ENCODE measurements around the gene SPATA31D1. TPM values are rescaled to one million over a fixed set of nuclear protein-coding genes. Genes with fewer than 3 reads are reported as not detected.

Gene SPATA31D1
- total RNA-seq, 1 experiment from 2014 or later: not detected

GRCh38 chr9:81971727-81972126, 16.8 kb upstream of the SPATA31D1 start:
- H3K27me3 ChIP-seq (ENCODE audit: low read length): no peaks in the 10 kb centered on the region
- no peak overlapping the region for H3K4me2 ChIP-seq (ENCODE audit: low read depth, low read length, poor library complexity, severe bottlenecking)
- H3K9me2 ChIP-seq (replicated peaks; ENCODE audit: insufficient read depth, low read length): no peaks in the 10 kb centered on the region
- no peak overlapping the region for H2AFZ ChIP-seq (ENCODE audit: low read length)
- no peaks in the 10 kb centered on the region for H3K36me3 ChIP-seq (ENCODE audit: insufficient read depth, low read length)
- H3K9ac ChIP-seq (ENCODE audit: low read length): no peak overlapping the region
- H3K79me2 ChIP-seq (ENCODE audit: low read length): no peaks in the 10 kb centered on the region
- no peak overlapping the region for H3K27ac ChIP-seq (ENCODE audit: low read length)
- DNase-seq: no peak
- H3K9me3 ChIP-seq (ENCODE audit: low read length): peaks cover 36% of the 10 kb centered on the region
- H3K4me1 ChIP-seq (ENCODE audit: low read length): no peaks in the 10 kb centered on the region
- H4K20me1 ChIP-seq (ENCODE audit: insufficient read depth, low read depth, low read length): no peaks in the 10 kb centered on the region
- H3K4me3 ChIP-seq (ENCODE audit: low read length): no peak overlapping the region

GRCh38 chr9:81974764-81975163, 13.8 kb upstream of the SPATA31D1 start:
- Histone ChIP-seq H2AFZ (ENCODE audit: low read length) (no peak overlapping the region), H3K79me2 (ENCODE audit: low read length) (no peaks in the 10 kb centered on the region), H4K20me1 (ENCODE audit: insufficient read depth, low read depth, low read length) (no peaks in the 10 kb centered on the region), H3K9ac (ENCODE audit: low read length) (no peak overlapping the region), H3K4me2 (ENCODE audit: low read depth, low read length, poor library complexity, severe bottlenecking) (no peak overlapping the region), H3K27me3 (ENCODE audit: low read length) (no peaks in the 10 kb centered on the region), H3K9me3 (ENCODE audit: low read length) (peaks cover 15% of the 10 kb centered on the region), H3K9me2 (replicated peaks; ENCODE audit: insufficient read depth, low read length) (no peaks in the 10 kb centered on the region), H3K4me1 (ENCODE audit: low read length) (no peaks in the 10 kb centered on the region), H3K4me3 (ENCODE audit: low read length) (no peak overlapping the region), H3K27ac (ENCODE audit: low read length) (no peak overlapping the region), H3K36me3 (ENCODE audit: insufficient read depth, low read length) (no peaks in the 10 kb centered on the region)
- no peak for DNase-seq

- no peaks in the 10 kb centered on the region for H3K9me2 ChIP-seq (replicated peaks; ENCODE audit: insufficient read depth, low read length)
- no peak overlapping the region for H3K9ac ChIP-seq (ENCODE audit: low read length)
- H3K4me2 ChIP-seq (ENCODE audit: low read depth, low read length, poor library complexity, severe bottlenecking): no peak overlapping the region
- no peaks in the 10 kb centered on the region for H3K79me2 ChIP-seq (ENCODE audit: low read length)
- H3K27ac ChIP-seq (ENCODE audit: low read length): no peak overlapping the region
- no peaks in the 10 kb centered on the region for H4K20me1 ChIP-seq (ENCODE audit: insufficient read depth, low read depth, low read length)
- H3K36me3 ChIP-seq (ENCODE audit: insufficient read depth, low read length): no peaks in the 10 kb centered on the region
- H3K4me1 ChIP-seq (ENCODE audit: low read length): no peaks in the 10 kb centered on the region
- peaks cover 7% of the 10 kb centered on the region for H3K9me3 ChIP-seq (ENCODE audit: low read length)
- H3K4me3 ChIP-seq (ENCODE audit: low read length): no peak overlapping the region
- no peak overlapping the region for H2AFZ ChIP-seq (ENCODE audit: low read length)
- no peak for DNase-seq
- no peaks in the 10 kb centered on the region for H3K27me3 ChIP-seq (ENCODE audit: low read length)
Measured at GRCh38 chr9:81976351-81976750, 12.2 kb upstream of the SPATA31D1 start.

GRCh38 chr9:81979196-81979595, 9.4 kb upstream of the SPATA31D1 start:
- H3K4me1 ChIP-seq (ENCODE audit: low read length): no peaks in the 10 kb centered on the region
- no peak overlapping the region for H3K4me3 ChIP-seq (ENCODE audit: low read length)
- no peaks in the 10 kb centered on the region for H3K27me3 ChIP-seq (ENCODE audit: low read length)
- no peak overlapping the region for H2AFZ ChIP-seq (ENCODE audit: low read length)
- H3K79me2 ChIP-seq (ENCODE audit: low read length): no peaks in the 10 kb centered on the region
- H3K36me3 ChIP-seq (ENCODE audit: insufficient read depth, low read length): no peaks in the 10 kb centered on the region
- no peaks in the 10 kb centered on the region for H3K9me3 ChIP-seq (ENCODE audit: low read length)
- no peak for DNase-seq
- no peak overlapping the region for H3K4me2 ChIP-seq (ENCODE audit: low read depth, low read length, poor library complexity, severe bottlenecking)
- no peaks in the 10 kb centered on the region for H4K20me1 ChIP-seq (ENCODE audit: insufficient read depth, low read depth, low read length)
- no peaks in the 10 kb centered on the region; the same call in 1 of the 2 replicates for H3K9me2 ChIP-seq (replicated peaks; ENCODE audit: insufficient read depth, low read length)
- H3K9ac ChIP-seq (ENCODE audit: low read length): no peak overlapping the region
- no peak overlapping the region for H3K27ac ChIP-seq (ENCODE audit: low read length)

- no peak overlapping the region for H3K4me2 ChIP-seq (ENCODE audit: low read depth, low read length, poor library complexity, severe bottlenecking)
- H3K27ac ChIP-seq (ENCODE audit: low read length): no peak overlapping the region
- H3K27me3 ChIP-seq (ENCODE audit: low read length): no peaks in the 10 kb centered on the region
- no peak for DNase-seq
- no peak overlapping the region for H3K9ac ChIP-seq (ENCODE audit: low read length)
- H3K9me2 ChIP-seq (replicated peaks; ENCODE audit: insufficient read depth, low read length): no peaks in the 10 kb centered on the region; the same call in 1 of the 2 replicates
- H3K79me2 ChIP-seq (ENCODE audit: low read length): no peaks in the 10 kb centered on the region
- H3K36me3 ChIP-seq (ENCODE audit: insufficient read depth, low read length): no peaks in the 10 kb centered on the region
- no peaks in the 10 kb centered on the region for H3K4me1 ChIP-seq (ENCODE audit: low read length)
- no peak overlapping the region for H3K4me3 ChIP-seq (ENCODE audit: low read length)
- H3K9me3 ChIP-seq (ENCODE audit: low read length): no peaks in the 10 kb centered on the region
- no peak overlapping the region for H2AFZ ChIP-seq (ENCODE audit: low read length)
- no peaks in the 10 kb centered on the region for H4K20me1 ChIP-seq (ENCODE audit: insufficient read depth, low read depth, low read length)
Measured at GRCh38 chr9:81980568-81980967, 8.0 kb upstream of the SPATA31D1 start.

- Histone ChIP-seq H3K27ac (ENCODE audit: low read length) (no peak overlapping the region), H3K36me3 (ENCODE audit: insufficient read depth, low read length) (no peaks in the 10 kb centered on the region), H3K79me2 (ENCODE audit: low read length) (no peaks in the 10 kb centered on the region), H3K9me2 (replicated peaks; ENCODE audit: insufficient read depth, low read length) (no peaks in the 10 kb centered on the region; the same call in 1 of the 2 replicates), H3K27me3 (ENCODE audit: low read length) (no peaks in the 10 kb centered on the region), H2AFZ (ENCODE audit: low read length) (no peak overlapping the region), H3K4me2 (ENCODE audit: low read depth, low read length, poor library complexity, severe bottlenecking) (no peak overlapping the region), H3K9ac (ENCODE audit: low read length) (no peak overlapping the region), H3K4me1 (ENCODE audit: low read length) (no peaks in the 10 kb centered on the region), H3K4me3 (ENCODE audit: low read length) (no peak overlapping the region), H4K20me1 (ENCODE audit: insufficient read depth, low read depth, low read length) (no peaks in the 10 kb centered on the region), H3K9me3 (ENCODE audit: low read length) (no peaks in the 10 kb centered on the region)
- no peak for DNase-seq
Measured at GRCh38 chr9:81981883-81982282, 6.7 kb upstream of the SPATA31D1 start.

- DNase-seq: no peak
- Histone ChIP-seq H3K27ac (ENCODE audit: low read length) (no peak overlapping the region), H2AFZ (ENCODE audit: low read length) (no peak overlapping the region), H3K27me3 (ENCODE audit: low read length) (no peaks in the 10 kb centered on the region), H3K9ac (ENCODE audit: low read length) (no peak overlapping the region), H3K36me3 (ENCODE audit: insufficient read depth, low read length) (no peaks in the 10 kb centered on the region), H3K4me1 (ENCODE audit: low read length) (no peaks in the 10 kb centered on the region), H3K79me2 (ENCODE audit: low read length) (no peaks in the 10 kb centered on the region), H3K9me3 (ENCODE audit: low read length) (0 out of 2 replicates have a peak, but pooled peaks cover 5% of the 10 kb centered on the region), H4K20me1 (ENCODE audit: insufficient read depth, low read depth, low read length) (no peaks in the 10 kb centered on the region), H3K4me3 (ENCODE audit: low read length) (no peak overlapping the region), H3K9me2 (replicated peaks; ENCODE audit: insufficient read depth, low read length) (no peaks in the 10 kb centered on the region; the same call in 1 of the 2 replicates), H3K4me2 (ENCODE audit: low read depth, low read length, poor library complexity, severe bottlenecking) (no peak overlapping the region)
Measured at GRCh38 chr9:81984928-81985327, 3.6 kb upstream of the SPATA31D1 start.

- H3K9me2 ChIP-seq (replicated peaks; ENCODE audit: insufficient read depth, low read length): no peaks in the 10 kb centered on the region; the same call in 1 of the 2 replicates
Measured at GRCh38 chr9:81986051-81986450, 2.5 kb upstream of the SPATA31D1 start.

GRCh38 chr9:81989700-81990099, 1.1 kb downstream of the SPATA31D1 start:
- Histone ChIP-seq H3K27ac (ENCODE audit: low read length) (no peak overlapping the region), H3K79me2 (ENCODE audit: low read length) (no peaks in the 10 kb centered on the region), H3K9ac (ENCODE audit: low read length) (no peak overlapping the region), H2AFZ (ENCODE audit: low read length) (no peak overlapping the region), H3K4me3 (ENCODE audit: low read length) (no peak overlapping the region), H3K9me3 (ENCODE audit: low read length) (peaks cover 5% of the 10 kb centered on the region; the same call in 1 of the 2 replicates), H3K9me2 (replicated peaks; ENCODE audit: insufficient read depth, low read length) (no peaks in the 10 kb centered on the region), H3K27me3 (ENCODE audit: low read length) (no peaks in the 10 kb centered on the region), H3K4me2 (ENCODE audit: low read depth, low read length, poor library complexity, severe bottlenecking) (no peak overlapping the region), H3K4me1 (ENCODE audit: low read length) (no peaks in the 10 kb centered on the region), H4K20me1 (ENCODE audit: insufficient read depth, low read depth, low read length) (no peaks in the 10 kb centered on the region), H3K36me3 (ENCODE audit: insufficient read depth, low read length) (no peaks in the 10 kb centered on the region)
- DNase-seq: no peak

More at GRCh38 chr9:81986051-81986450, 2.5 kb upstream of the SPATA31D1 start:
- no peak overlapping the region for H3K27ac ChIP-seq (ENCODE audit: low read length)
- no peaks in the 10 kb centered on the region for H3K79me2 ChIP-seq (ENCODE audit: low read length)
- no peaks in the 10 kb centered on the region for H3K27me3 ChIP-seq (ENCODE audit: low read length)
- H4K20me1 ChIP-seq (ENCODE audit: insufficient read depth, low read depth, low read length): no peaks in the 10 kb centered on the region
- H3K36me3 ChIP-seq (ENCODE audit: insufficient read depth, low read length): no peaks in the 10 kb centered on the region
- H3K4me1 ChIP-seq (ENCODE audit: low read length): no peaks in the 10 kb centered on the region
- no peak overlapping the region for H3K9ac ChIP-seq (ENCODE audit: low read length)
- no peak overlapping the region for H3K4me2 ChIP-seq (ENCODE audit: low read depth, low read length, poor library complexity, severe bottlenecking)
- H3K4me3 ChIP-seq (ENCODE audit: low read length): no peak overlapping the region
- no peak for DNase-seq
- H3K9me3 ChIP-seq (ENCODE audit: low read length): 0 out of 2 replicates have a peak, but pooled peaks cover 5% of the 10 kb centered on the region
- no peak overlapping the region for H2AFZ ChIP-seq (ENCODE audit: low read length)
